K562 (cell line): ENCODE measurements around the gene FRG2C. TPM values are rescaled to one million over a fixed set of nuclear protein-coding genes. Genes with fewer than 3 reads are reported as not detected.

Experiments used
- ATAC-seq: fragments of 200-7000 bp; cut with Tn5 transposase; 3 replicates; pipeline ENCODE4 v1.9.1; 2020; ENCODE audit warnings: moderate library complexity
- BruUV-seq: library from RNA; stranded (reverse); fragments of 400-500 nt; replicated peaks from 2 replicates; lab custom pipeline; 2021; lab: Mats Ljungman, UMichigan
- CTCF ChIA-PET: fragments of 300-600 bp; formaldehyde crosslinking; extraction: SDS; loops from one replicate; lab custom pipeline; 2021; ENCODE audit warnings: low intra/inter-chr PET ratio; lab: Yijun Ruan, JAX
- POLR2A ChIA-PET: fragments of 300-600, 350-650 bp; sonication (Branson Sonifier 250); formaldehyde crosslinking; extraction: SDS; loops from one replicate; lab custom pipeline; 2021; ENCODE audit warnings: antibody characterized with exemption, inconsistent platforms; lab: Yijun Ruan, JAX
- DNase-seq, 4 experiments: peaks; one replicate each; pipeline versions ENCODE4 v3.0.0 to v3.0.0-alpha.2; 2011 to 2018; ENCODE audit warnings: low spot score in 3 of 4, mixed read lengths in 3 of 4; ENCODE audit errors: extremely low read depth in 1 of 4
- FAIRE-seq: peaks from 2 replicates; lab custom pipeline; 2011; peaks lifted over from hg19 to GRCh38; lab: Jason Lieb, UNC
- H2AFZ ChIP-seq: 2 replicates; pipeline ENCODE4 v1.6.0; 2011; ENCODE audit warnings: low read depth, low read length, control low read depth, inconsistent platforms
- H3K27ac ChIP-seq: fragments of 200-600 bp; 3 replicates; pipeline ENCODE4 v1.8.0; 2011; ENCODE audit warnings: low read depth, mild to moderate bottlenecking, control low read depth, inconsistent platforms, low read length, moderate library complexity, mixed read lengths; ENCODE audit errors: extremely low read depth
- H3K27me3 ChIP-seq, 2 experiments: fragments of 300-600 bp in 1 of 2; 2 replicates in 1 of 2; 3 replicates in 1 of 2; pipeline versions ENCODE4 v1.6.0 to v1.8.0; 2011; ENCODE audit warnings: inconsistent platforms in 2 of 2, low read length in 2 of 2, mild to moderate bottlenecking in 1 of 2, mixed read lengths in 1 of 2, moderate library complexity in 1 of 2; ENCODE audit not compliant: control insufficient read depth in 2 of 2, insufficient read depth in 2 of 2
- H3K36me3 ChIP-seq: fragments of 300-600 bp; 3 replicates; pipeline ENCODE4 v1.8.0; 2011; ENCODE audit warnings: mild to moderate bottlenecking, low read length, inconsistent platforms; ENCODE audit not compliant: control insufficient read depth, insufficient read depth
- H3K4me1 ChIP-seq, 2 experiments: fragments of 200-600 bp in 1 of 2; replicated peaks in 1 of 2; 2 replicates in 1 of 2; 3 replicates in 1 of 2; pipeline versions ENCODE4 v1.5.1 to v1.8.0; 2011; ENCODE audit warnings: inconsistent platforms in 2 of 2, low read length in 2 of 2, mild to moderate bottlenecking in 1 of 2, mixed read lengths in 1 of 2, moderate library complexity in 1 of 2; ENCODE audit not compliant: control insufficient read depth in 2 of 2, insufficient read depth in 2 of 2
- H3K4me2 ChIP-seq: 2 replicates; pipeline ENCODE4 v1.6.1; 2011; ENCODE audit warnings: low read length, control low read depth, inconsistent platforms, mixed read lengths; ENCODE audit not compliant: insufficient read depth
- H3K4me3 ChIP-seq: fragments of 200-600 bp; sonication (generic), shearing (Covaris generic); 2 replicates; pipeline ENCODE4 v1.5.1; 2016; ENCODE audit warnings: control low read depth, inconsistent platforms
- H3K79me2 ChIP-seq: fragments of 200-600 bp; 3 replicates; pipeline ENCODE4 v1.8.0; 2011; ENCODE audit warnings: low read length, inconsistent platforms; ENCODE audit not compliant: control insufficient read depth, insufficient read depth
- H3K9ac ChIP-seq, 2 experiments: 2 replicates each; pipeline versions ENCODE4 v1.6.0 to v1.6.1; 2011; ENCODE audit warnings: low read depth in 2 of 2, low read length in 2 of 2, control low read depth in 1 of 2, inconsistent platforms in 1 of 2, mild to moderate bottlenecking in 1 of 2, mixed read lengths in 1 of 2; ENCODE audit not compliant: insufficient read depth in 1 of 2
- H3K9me1 ChIP-seq: one replicate; pipeline ENCODE4 v1.6.0; 2011; ENCODE audit warnings: inconsistent platforms, mild to moderate bottlenecking, low read length, moderate library complexity; ENCODE audit not compliant: control insufficient read depth, insufficient read depth
- H3K9me3 ChIP-seq: replicated peaks from 2 replicates; pipeline ENCODE4 v1.5.1; 2011; ENCODE audit warnings: low read depth, low read length, inconsistent platforms; ENCODE audit not compliant: control insufficient read depth, insufficient read depth
- H4K20me1 ChIP-seq: replicated peaks from 2 replicates; pipeline ENCODE4 v1.6.1; 2011; ENCODE audit warnings: low read length, inconsistent platforms, mixed read lengths; ENCODE audit not compliant: control insufficient read depth, insufficient read depth
- CXXC5 ChIP-seq: fragments of 250-450 bp; sonication (Bioruptor Pico); IDR thresholded peaks from 2 replicates; pipeline ENCODE4 v1.8.0; 2022; ENCODE audit warnings: inconsistent platforms, mild to moderate bottlenecking, moderate library complexity
- ELF1 ChIP-seq: fragments of 200-800 bp; sonication (Bioruptor generic); IDR thresholded peaks from 2 replicates; pipeline ENCODE4 v1.6.1; 2016; ENCODE audit warnings: missing genetic modification characterization, missing compliant biosample characterization
- GATAD2B ChIP-seq: fragments of 450-650 bp; IDR thresholded peaks from 2 replicates; pipeline ENCODE4 v1.6.1; 2017; ENCODE audit warnings: mild to moderate bottlenecking, borderline replicate concordance
- HCFC1 ChIP-seq: IDR thresholded peaks from 2 replicates; pipeline ENCODE4 v1.6.1; 2012; ENCODE audit warnings: low read depth, low read length, improper control_type of control experiment
- MTA3 ChIP-seq: fragments of 450-650 bp; formaldehyde crosslinking; IDR thresholded peaks from 2 replicates; pipeline ENCODE4 v1.6.1; 2017; ENCODE audit warnings: mild to moderate bottlenecking, borderline replicate concordance
- MYBL2 ChIP-seq, 2 experiments: fragments of 450-650 bp in 1 of 2; sonication (generic) in 1 of 2; formaldehyde crosslinking in 1 of 2; IDR thresholded peaks; 2 replicates each; pipeline versions ENCODE4 v1.6.1 to v1.8.1; 2017 to 2022; ENCODE audit warnings: borderline replicate concordance in 1 of 2, inconsistent platforms in 1 of 2, low read depth in 1 of 2, mild to moderate bottlenecking in 1 of 2, missing genetic modification reagents in 1 of 2, moderate library complexity in 1 of 2
- NFE2L1 ChIP-seq: fragments of 450-650 bp; IDR thresholded peaks from 2 replicates; pipeline ENCODE4 v1.6.1; 2016; ENCODE audit warnings: missing genetic modification characterization, low read depth, mild to moderate bottlenecking, missing compliant biosample characterization, moderate library complexity, borderline replicate concordance
- PHB2 ChIP-seq: fragments of 450-650 bp; IDR thresholded peaks from 2 replicates; pipeline ENCODE4 v1.6.1; 2017; ENCODE audit warnings: low read depth
- RBM15 ChIP-seq: fragments of 200-400 bp; formaldehyde crosslinking; IDR thresholded peaks from 2 replicates; pipeline ENCODE4 v1.6.1; 2018; ENCODE audit warnings: mild to moderate bottlenecking, low read length, moderate library complexity; ENCODE audit not compliant: insufficient read depth
- RFX1 ChIP-seq: fragments of 450-650 bp; IDR thresholded peaks from 2 replicates; pipeline ENCODE4 v1.6.1; 2016; ENCODE audit warnings: mild to moderate bottlenecking, moderate library complexity
- SIX5 ChIP-seq, 2 experiments: IDR thresholded peaks; 2 replicates each; pipeline ENCODE4 v1.6.1; 2011; ENCODE audit warnings: low read length in 2 of 2, borderline replicate concordance in 1 of 2, low read depth in 1 of 2, mild to moderate bottlenecking in 1 of 2, moderate library complexity in 1 of 2; ENCODE audit not compliant: insufficient read depth in 1 of 2
- ZNF197 ChIP-seq: fragments of 200-800 bp; sonication (Bioruptor generic); IDR thresholded peaks from 2 replicates; pipeline ENCODE4 v1.6.1; 2016; ENCODE audit warnings: low read depth, missing genetic modification characterization, missing compliant biosample characterization
- WGBS: fragments of 100-300 bp; shearing (Covaris generic); methylation state at CpG from one replicate; pipeline ENCODE4 v1.1.6; 2016; ENCODE audit warnings: low coverage, mixed read lengths; ENCODE audit not compliant: insufficient coverage; ENCODE audit errors: missing lambda C conversion rate; 5-methylcytosine and 5-hydroxymethylcytosine counted together
- in situ Hi-C: fragments of 300-500 bp; cut with MboI; formaldehyde crosslinking; loops from 4 replicates; pipeline ENCODE4 v1.15.0; 2018; ENCODE audit warnings: inconsistent platforms, mixed read lengths
- intact Hi-C: fragments of 100-400 bp; cut with micrococcal nuclease; formaldehyde crosslinking; loops from 2 replicates; pipeline ENCODE4 v1.14.2; 2022
- polyA plus RNA-seq, 8 experiments: library from polyadenylated mRNA; depleted of rRNA in 4 of 8; stranded (reverse) in 5 of 8; unstranded in 3 of 8; fragments of >200 nt; fragmentation: Nextera tagmentation in 2 of 8; fragmentation: Illumina TruSeq in 1 of 8; extraction: Ambion mirVana in 2 of 8; extraction: Trizol in 1 of 8; gene quantifications; 2 replicates each; pipeline versions ENCODE4 v1.2.1 to v1.2.3, GENCODE V29; 2011 to 2014; ENCODE audit warnings: inconsistent platforms in 1 of 8, missing spikeins in 1 of 8
- total RNA-seq, 7 experiments: library from RNA; depleted of rRNA in 6 of 7; stranded (reverse); fragments of >200 nt in 6 of 7; fragmentation: Illumina TruSeq in 2 of 7; extraction: Trizol in 2 of 7; gene quantifications; 2 replicates each; pipeline versions ENCODE4 v1.2.1 to v1.2.3, GENCODE V29; 2011 to 2021; ENCODE audit warnings: low replicate concordance in 1 of 7
- TF ChIP-seq, protein P1 (sequence below): fragments of 250-450 bp; sonication (Bioruptor Pico); IDR thresholded peaks from 2 replicates; pipeline ENCODE4 v1.5.1; 2021; ENCODE audit warnings: mild to moderate bottlenecking
- TF ChIP-seq, protein P2 (sequence below): fragments of 450-650 bp; formaldehyde crosslinking; IDR thresholded peaks from 2 replicates; pipeline ENCODE4 v1.4.0; 2022; ENCODE audit warnings: mild to moderate bottlenecking, moderate library complexity
- TF ChIP-seq, protein P3 (sequence below): fragments of 250-450 bp; sonication (Bioruptor Pico); IDR thresholded peaks from 2 replicates; pipeline ENCODE4 v1.4.0; 2020

The FRG2C gene
- total and polyA plus RNA-seq, 9 of the 15 experiments (the other 6 are each of a cell fraction or from before 2014, with no cell fraction given): 0.03 TPM; not detected in 8

DNA sequence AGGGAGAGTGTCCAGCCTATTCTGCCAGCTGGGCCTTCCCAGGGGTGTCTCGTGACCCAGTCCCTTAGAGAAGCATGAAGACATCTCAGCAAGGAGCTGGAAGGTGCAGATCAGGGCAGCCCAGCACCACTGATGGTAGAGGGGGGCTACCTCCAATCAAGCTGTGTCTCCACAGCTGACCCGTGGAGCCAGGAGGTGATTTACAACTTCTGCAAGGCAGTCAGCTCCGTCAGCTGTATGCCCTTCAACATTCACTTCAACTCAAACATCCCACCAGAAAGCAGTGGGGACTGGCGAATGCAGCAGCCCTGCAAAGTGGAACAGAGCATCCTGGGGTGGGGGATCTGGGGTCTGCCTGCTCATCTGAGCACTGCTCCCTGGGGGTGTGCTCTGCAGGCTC is 32.6 kb upstream of the FRG2C start:
- H3K9ac ChIP-seq: no peak overlapping the region
- no TSS peak for BruUV-seq
- TF ChIP-seq ZNF197 (CRISPR knock-in tag): no peak
- TF ChIP-seq ELF1: no peak
- TF ChIP-seq, protein P1, sequence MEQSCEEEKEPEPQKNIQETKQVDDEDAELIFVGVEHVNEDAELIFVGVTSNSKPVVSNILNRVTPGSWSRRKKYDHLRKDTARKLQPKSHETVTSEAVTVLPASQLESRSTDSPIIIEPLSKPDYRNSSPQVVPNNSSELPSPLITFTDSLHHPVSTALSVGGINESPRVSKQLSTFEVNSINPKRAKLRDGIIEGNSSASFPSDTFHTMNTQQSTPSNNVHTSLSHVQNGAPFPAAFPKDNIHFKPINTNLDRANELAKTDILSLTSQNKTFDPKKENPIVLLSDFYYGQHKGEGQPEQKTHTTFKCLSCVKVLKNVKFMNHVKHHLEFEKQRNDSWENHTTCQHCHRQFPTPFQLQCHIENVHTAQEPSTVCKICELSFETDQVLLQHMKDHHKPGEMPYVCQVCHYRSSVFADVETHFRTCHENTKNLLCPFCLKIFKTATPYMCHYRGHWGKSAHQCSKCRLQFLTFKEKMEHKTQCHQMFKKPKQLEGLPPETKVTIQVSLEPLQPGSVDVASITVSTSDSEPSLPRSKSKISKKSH (CRISPR knock-in tag): no peak
- TF ChIP-seq PHB2: no peak
- no peak for TF ChIP-seq RFX1
- TF ChIP-seq CXXC5 (CRISPR knock-in tag): no peak
- no peak for TF ChIP-seq GATAD2B
- TF ChIP-seq HCFC1: no peak
- TF ChIP-seq, protein P2, sequence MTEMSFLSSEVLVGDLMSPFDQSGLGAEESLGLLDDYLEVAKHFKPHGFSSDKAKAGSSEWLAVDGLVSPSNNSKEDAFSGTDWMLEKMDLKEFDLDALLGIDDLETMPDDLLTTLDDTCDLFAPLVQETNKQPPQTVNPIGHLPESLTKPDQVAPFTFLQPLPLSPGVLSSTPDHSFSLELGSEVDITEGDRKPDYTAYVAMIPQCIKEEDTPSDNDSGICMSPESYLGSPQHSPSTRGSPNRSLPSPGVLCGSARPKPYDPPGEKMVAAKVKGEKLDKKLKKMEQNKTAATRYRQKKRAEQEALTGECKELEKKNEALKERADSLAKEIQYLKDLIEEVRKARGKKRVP: no peak
- no peak for TF ChIP-seq MYBL2 (IDR thresholded peaks at IDR 0.05; ENCODE audit: low read depth)
- no peak for TF ChIP-seq MYBL2 (CRISPR knock-in tag; IDR thresholded peaks at IDR 0.05; ENCODE audit: borderline replicate concordance)
- no peak for TF ChIP-seq RBM15
- no peak for TF ChIP-seq SIX5 (IDR thresholded peaks at IDR 0.05; ENCODE audit: borderline replicate concordance in 1 of 2, insufficient read depth in 1 of 2, low read depth in 1 of 2, low read length in 2 of 2)
- TF ChIP-seq MTA3: no peak
- TF ChIP-seq, protein P3, sequence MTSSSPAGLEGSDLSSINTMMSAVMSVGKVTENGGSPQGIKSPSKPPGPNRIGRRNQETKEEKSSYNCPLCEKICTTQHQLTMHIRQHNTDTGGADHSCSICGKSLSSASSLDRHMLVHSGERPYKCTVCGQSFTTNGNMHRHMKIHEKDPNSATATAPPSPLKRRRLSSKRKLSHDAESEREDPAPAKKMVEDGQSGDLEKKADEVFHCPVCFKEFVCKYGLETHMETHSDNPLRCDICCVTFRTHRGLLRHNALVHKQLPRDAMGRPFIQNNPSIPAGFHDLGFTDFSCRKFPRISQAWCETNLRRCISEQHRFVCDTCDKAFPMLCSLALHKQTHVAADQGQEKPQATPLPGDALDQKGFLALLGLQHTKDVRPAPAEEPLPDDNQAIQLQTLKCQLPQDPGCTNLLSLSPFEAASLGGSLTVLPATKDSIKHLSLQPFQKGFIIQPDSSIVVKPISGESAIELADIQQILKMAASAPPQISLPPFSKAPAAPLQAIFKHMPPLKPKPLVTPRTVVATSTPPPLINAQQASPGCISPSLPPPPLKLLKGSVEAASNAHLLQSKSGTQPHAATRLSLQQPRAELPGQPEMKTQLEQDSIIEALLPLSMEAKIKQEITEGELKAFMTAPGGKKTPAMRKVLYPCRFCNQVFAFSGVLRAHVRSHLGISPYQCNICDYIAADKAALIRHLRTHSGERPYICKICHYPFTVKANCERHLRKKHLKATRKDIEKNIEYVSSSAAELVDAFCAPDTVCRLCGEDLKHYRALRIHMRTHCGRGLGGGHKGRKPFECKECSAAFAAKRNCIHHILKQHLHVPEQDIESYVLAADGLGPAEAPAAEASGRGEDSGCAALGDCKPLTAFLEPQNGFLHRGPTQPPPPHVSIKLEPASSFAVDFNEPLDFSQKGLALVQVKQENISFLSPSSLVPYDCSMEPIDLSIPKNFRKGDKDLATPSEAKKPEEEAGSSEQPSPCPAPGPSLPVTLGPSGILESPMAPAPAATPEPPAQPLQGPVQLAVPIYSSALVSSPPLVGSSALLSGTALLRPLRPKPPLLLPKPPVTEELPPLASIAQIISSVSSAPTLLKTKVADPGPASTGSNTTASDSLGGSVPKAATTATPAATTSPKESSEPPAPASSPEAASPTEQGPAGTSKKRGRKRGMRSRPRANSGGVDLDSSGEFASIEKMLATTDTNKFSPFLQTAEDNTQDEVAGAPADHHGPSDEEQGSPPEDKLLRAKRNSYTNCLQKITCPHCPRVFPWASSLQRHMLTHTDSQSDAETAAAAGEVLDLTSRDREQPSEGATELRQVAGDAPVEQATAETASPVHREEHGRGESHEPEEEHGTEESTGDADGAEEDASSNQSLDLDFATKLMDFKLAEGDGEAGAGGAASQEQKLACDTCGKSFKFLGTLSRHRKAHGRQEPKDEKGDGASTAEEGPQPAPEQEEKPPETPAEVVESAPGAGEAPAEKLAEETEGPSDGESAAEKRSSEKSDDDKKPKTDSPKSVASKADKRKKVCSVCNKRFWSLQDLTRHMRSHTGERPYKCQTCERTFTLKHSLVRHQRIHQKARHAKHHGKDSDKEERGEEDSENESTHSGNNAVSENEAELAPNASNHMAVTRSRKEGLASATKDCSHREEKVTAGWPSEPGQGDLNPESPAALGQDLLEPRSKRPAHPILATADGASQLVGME (CRISPR knock-in tag): no peak
- no peak for TF ChIP-seq NFE2L1

More for the DNA sequence above, 32.6 kb upstream of the FRG2C start:
- no peak overlapping the region for H2AFZ ChIP-seq
- H3K9me3 ChIP-seq: no peaks in the 10 kb centered on the region
- H3K27me3 ChIP-seq: no peaks in the 10 kb centered on the region
- ChIA-PET POLR2A (no interaction called here), CTCF (no interaction called here)
- no peak for ATAC-seq
- H3K4me2 ChIP-seq: no peak overlapping the region
- in situ Hi-C loops: no loop called here
- H4K20me1 ChIP-seq: no peaks in the 10 kb centered on the region
- no peak overlapping the region for H3K27ac ChIP-seq
- DNase-seq: no peak
- H3K79me2 ChIP-seq: no peaks in the 10 kb centered on the region
- H3K4me1 ChIP-seq: no peaks in the 10 kb centered on the region
- no peaks in the 10 kb centered on the region for H3K36me3 ChIP-seq
- WGBS: 10% methylated on average over 2 of the region's 4 CpGs
- FAIRE-seq: no peak
- no peaks in the 10 kb centered on the region for H3K9me1 ChIP-seq
- intact Hi-C loops: no loop called here
- H3K4me3 ChIP-seq: no peak overlapping the region
